Measurements from ENCODE around the gene BLTP3B. TPM values are rescaled to one million over a fixed set of nuclear protein-coding genes. Genes with fewer than 3 reads are reported as not detected.
A peak's percentile ranks its signal among the peaks of the same experiment; 100 is the strongest.

BLTP3B gene
- polyA plus RNA-seq, 1 donor (not counting 4 experiments of a cell fraction or from before 2014, with no cell fraction given): 11.7 TPM

- no peaks in the 10 kb centered on the region for H3K9me1 ChIP-seq (ENCODE audit: control insufficient read depth, extremely low read depth, insufficient read depth, low read length)
- no peak overlapping the region for H3K9ac ChIP-seq (ENCODE audit: control insufficient read depth, extremely low read depth, insufficient read depth, low read length)
- no peak for DNase-seq (ENCODE audit: low read depth, low spot score)
- H3K4me2 ChIP-seq (ENCODE audit: control insufficient read depth, extremely low read depth, insufficient read depth, low read depth, low read length): peak overlapping the region; percentile 52
- peaks cover 10% of the 10 kb centered on the region for H3K4me1 ChIP-seq (ENCODE audit: control insufficient read depth, extremely low read depth, insufficient read depth, low read length)
- no peak overlapping the region for H3K4me3 ChIP-seq (ENCODE audit: control insufficient read depth in 2 of 3, extremely low read depth in 1 of 3, insufficient read depth in 2 of 3, low read depth in 1 of 3, low read length in 3 of 3)
- H4K20me1 ChIP-seq (ENCODE audit: control insufficient read depth, extremely low read depth, insufficient read depth, low read length): no peaks in the 10 kb centered on the region
- peak overlapping the region; percentile 59 for H2AFZ ChIP-seq (ENCODE audit: control insufficient read depth, low read length)
- no peaks in the 10 kb centered on the region for H3K36me3 ChIP-seq (ENCODE audit: control insufficient read depth in 2 of 2, extremely low read depth in 1 of 2, insufficient read depth in 2 of 2, low read length in 2 of 2)
- peak; percentile 29 for FAIRE-seq
- dilution Hi-C loops (cut with MboI; ENCODE audit: extremely low pct_ligation_motif_present, low sequenced_read_pairs): no loop called here
- no peak for TF ChIP-seq EZH2 (IDR thresholded peaks at IDR 0.05; ENCODE audit: low read length)
- TF ChIP-seq, protein P1, sequence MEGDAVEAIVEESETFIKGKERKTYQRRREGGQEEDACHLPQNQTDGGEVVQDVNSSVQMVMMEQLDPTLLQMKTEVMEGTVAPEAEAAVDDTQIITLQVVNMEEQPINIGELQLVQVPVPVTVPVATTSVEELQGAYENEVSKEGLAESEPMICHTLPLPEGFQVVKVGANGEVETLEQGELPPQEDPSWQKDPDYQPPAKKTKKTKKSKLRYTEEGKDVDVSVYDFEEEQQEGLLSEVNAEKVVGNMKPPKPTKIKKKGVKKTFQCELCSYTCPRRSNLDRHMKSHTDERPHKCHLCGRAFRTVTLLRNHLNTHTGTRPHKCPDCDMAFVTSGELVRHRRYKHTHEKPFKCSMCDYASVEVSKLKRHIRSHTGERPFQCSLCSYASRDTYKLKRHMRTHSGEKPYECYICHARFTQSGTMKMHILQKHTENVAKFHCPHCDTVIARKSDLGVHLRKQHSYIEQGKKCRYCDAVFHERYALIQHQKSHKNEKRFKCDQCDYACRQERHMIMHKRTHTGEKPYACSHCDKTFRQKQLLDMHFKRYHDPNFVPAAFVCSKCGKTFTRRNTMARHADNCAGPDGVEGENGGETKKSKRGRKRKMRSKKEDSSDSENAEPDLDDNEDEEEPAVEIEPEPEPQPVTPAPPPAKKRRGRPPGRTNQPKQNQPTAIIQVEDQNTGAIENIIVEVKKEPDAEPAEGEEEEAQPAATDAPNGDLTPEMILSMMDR (optimal IDR thresholded peaks at IDR 0.05 in 1 of 3, IDR thresholded peaks at IDR 0.05 in 1 of 3, conservative IDR thresholded peaks at IDR 0.05 in 1 of 3; ENCODE audit: extremely low read depth in 1 of 3, insufficient read depth in 2 of 3, low read length in 3 of 3): peak; percentile 37 to 48 (median 38)
- peaks cover 56% of the 10 kb centered on the region for H3K79me2 ChIP-seq (ENCODE audit: control insufficient read depth, insufficient read depth, low read length)
- no peak overlapping the region for H3K27ac ChIP-seq (ENCODE audit: control insufficient read depth, insufficient read depth, low read length)
- no peaks in the 10 kb centered on the region for H3K9me3 ChIP-seq (ENCODE audit: control insufficient read depth, low read depth, low read length)
- H3K27me3 ChIP-seq (ENCODE audit: control insufficient read depth, extremely low read depth, insufficient read depth, low read length): no peaks in the 10 kb centered on the region
Observed at GRCh38 chr12:100138048-100138802, 4.4 kb downstream of the BLTP3B start.

- H3K36me3 ChIP-seq (ENCODE audit: control insufficient read depth in 2 of 2, extremely low read depth in 1 of 2, insufficient read depth in 2 of 2, low read length in 2 of 2): no peaks in the 10 kb centered on the region
- H2AFZ ChIP-seq (ENCODE audit: control insufficient read depth, low read length): no peak overlapping the region
- H4K20me1 ChIP-seq (ENCODE audit: control insufficient read depth, extremely low read depth, insufficient read depth, low read length): no peaks in the 10 kb centered on the region
- peaks cover 34% of the 10 kb centered on the region for H3K79me2 ChIP-seq (ENCODE audit: control insufficient read depth, insufficient read depth, low read length)
- H3K4me3 ChIP-seq (ENCODE audit: control insufficient read depth in 2 of 3, extremely low read depth in 1 of 3, insufficient read depth in 2 of 3, low read depth in 1 of 3, low read length in 3 of 3): no peak overlapping the region
- H3K9me1 ChIP-seq (ENCODE audit: control insufficient read depth, extremely low read depth, insufficient read depth, low read length): no peaks in the 10 kb centered on the region
- no peaks in the 10 kb centered on the region for H3K9me3 ChIP-seq (ENCODE audit: control insufficient read depth, low read depth, low read length)
- no peak overlapping the region for H3K27ac ChIP-seq (ENCODE audit: control insufficient read depth, insufficient read depth, low read length)
- DNase-seq (ENCODE audit: low read depth, low spot score) (no peak), FAIRE-seq (no peak)
- no peak overlapping the region for H3K4me2 ChIP-seq (ENCODE audit: control insufficient read depth, extremely low read depth, insufficient read depth, low read depth, low read length)
- TF ChIP-seq EZH2 (IDR thresholded peaks at IDR 0.05; ENCODE audit: low read length): no peak
- TF ChIP-seq, protein P1 (optimal IDR thresholded peaks at IDR 0.05 in 1 of 3, IDR thresholded peaks at IDR 0.05 in 1 of 3, conservative IDR thresholded peaks at IDR 0.05 in 1 of 3; ENCODE audit: extremely low read depth in 1 of 3, insufficient read depth in 2 of 3, low read length in 3 of 3): no peak
- dilution Hi-C loops (cut with MboI; ENCODE audit: extremely low pct_ligation_motif_present, low sequenced_read_pairs): no loop called here
- peaks cover 13% of the 10 kb centered on the region for H3K4me1 ChIP-seq (ENCODE audit: control insufficient read depth, extremely low read depth, insufficient read depth, low read length)
- H3K9ac ChIP-seq (ENCODE audit: control insufficient read depth, extremely low read depth, insufficient read depth, low read length): no peak overlapping the region
- no peaks in the 10 kb centered on the region for H3K27me3 ChIP-seq (ENCODE audit: control insufficient read depth, extremely low read depth, insufficient read depth, low read length)
Observed at GRCh38 chr12:100133200-100133599, 9.5 kb downstream of the BLTP3B start.

Measured in keratinocyte (primary cell).